ENCODE measurements around the gene IDUA. TPM values are rescaled to one million over a fixed set of nuclear protein-coding genes. Genes with fewer than 3 reads are reported as not detected.

Gene IDUA
- total RNA-seq, 3 donors from 2014 or later (not counting 1 experiment from before 2014, with no cell fraction given) = 38.7 to 43.6 (median 43.0) TPM

- peaks cover 3% of the 10 kb centered on the region for H3K27me3 ChIP-seq (ENCODE audit: control insufficient read depth, insufficient read depth, low read length)
- no peak overlapping the region for H3K27ac ChIP-seq (ENCODE audit: low read length)
- no peak overlapping the region for H3K4me3 ChIP-seq (ENCODE audit: low read length)
- intact Hi-C loops (cut with micrococcal nuclease) = no loop called here
- no peaks in the 10 kb centered on the region for H3K36me3 ChIP-seq (ENCODE audit: control insufficient read depth, insufficient read depth, low read length)
- Mint-ChIP-seq H3K27ac (no peak overlapping the region), H3K36me3 (no peaks in the 10 kb centered on the region), H3K9me3 (no peaks in the 10 kb centered on the region), H3K4me3 (no peak overlapping the region), H3K4me1 (peaks cover 0 to 4% of the 10 kb centered on the region in 2 donors), H3K27me3 (ENCODE audit: low read depth in 2 of 2) (peaks cover 6 to 9% of the 10 kb centered on the region in 2 donors)
- H3K9me3 ChIP-seq (ENCODE audit: control insufficient read depth, insufficient read depth, low read length) = no peaks in the 10 kb centered on the region
- ATAC-seq (no peak), DNase-seq (no peak)
- 89% methylated on average over 21 of the region's 21 CpGs for WGBS (ENCODE audit: insufficient coverage)
- TF ChIP-seq, protein P1, sequence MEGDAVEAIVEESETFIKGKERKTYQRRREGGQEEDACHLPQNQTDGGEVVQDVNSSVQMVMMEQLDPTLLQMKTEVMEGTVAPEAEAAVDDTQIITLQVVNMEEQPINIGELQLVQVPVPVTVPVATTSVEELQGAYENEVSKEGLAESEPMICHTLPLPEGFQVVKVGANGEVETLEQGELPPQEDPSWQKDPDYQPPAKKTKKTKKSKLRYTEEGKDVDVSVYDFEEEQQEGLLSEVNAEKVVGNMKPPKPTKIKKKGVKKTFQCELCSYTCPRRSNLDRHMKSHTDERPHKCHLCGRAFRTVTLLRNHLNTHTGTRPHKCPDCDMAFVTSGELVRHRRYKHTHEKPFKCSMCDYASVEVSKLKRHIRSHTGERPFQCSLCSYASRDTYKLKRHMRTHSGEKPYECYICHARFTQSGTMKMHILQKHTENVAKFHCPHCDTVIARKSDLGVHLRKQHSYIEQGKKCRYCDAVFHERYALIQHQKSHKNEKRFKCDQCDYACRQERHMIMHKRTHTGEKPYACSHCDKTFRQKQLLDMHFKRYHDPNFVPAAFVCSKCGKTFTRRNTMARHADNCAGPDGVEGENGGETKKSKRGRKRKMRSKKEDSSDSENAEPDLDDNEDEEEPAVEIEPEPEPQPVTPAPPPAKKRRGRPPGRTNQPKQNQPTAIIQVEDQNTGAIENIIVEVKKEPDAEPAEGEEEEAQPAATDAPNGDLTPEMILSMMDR (IDR thresholded peaks at IDR 0.05) = no peak
- H3K4me1 ChIP-seq (ENCODE audit: control insufficient read depth, insufficient read depth, low read length) = no peaks in the 10 kb centered on the region
Measured at GRCh38 chr4:1040344-1041146, 53.7 kb downstream of the IDUA start.

DNA sequence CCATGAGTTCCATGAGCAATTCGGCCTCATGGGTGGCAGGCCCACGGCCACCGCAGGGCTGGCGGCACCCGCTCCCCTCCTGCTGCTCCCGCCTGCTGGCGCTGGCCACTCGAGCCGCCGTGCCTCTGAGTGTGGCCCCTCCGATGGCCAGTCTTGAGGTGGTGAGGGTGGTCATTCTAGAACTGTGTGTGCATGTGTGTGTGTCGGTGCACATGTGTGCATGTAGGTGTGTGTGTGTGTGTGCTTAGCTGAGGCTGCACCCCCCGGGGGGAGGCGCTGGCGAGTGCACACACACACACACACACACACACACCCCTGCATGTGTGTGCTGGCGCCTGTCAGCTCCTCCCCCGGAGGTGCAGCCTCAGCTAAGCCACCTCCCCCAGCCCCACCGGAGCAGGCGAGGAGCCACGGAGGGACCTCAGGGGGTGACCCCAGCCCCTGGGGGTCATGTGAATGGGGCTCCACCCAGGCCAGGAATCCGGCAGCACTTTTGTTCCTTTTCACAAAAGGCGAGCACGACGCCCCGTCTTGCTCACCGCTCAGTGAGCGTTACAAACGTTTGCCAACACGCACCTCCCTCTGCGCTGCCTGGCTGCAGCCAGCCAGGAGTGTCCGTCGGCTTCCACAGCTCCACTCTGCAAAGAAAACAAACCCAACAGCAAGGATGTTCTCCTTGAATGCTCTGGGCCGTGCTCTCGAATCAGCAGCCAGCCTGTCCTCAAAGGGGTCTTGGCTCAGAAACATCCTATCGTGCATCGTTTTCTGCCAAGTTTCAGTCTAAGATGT lies 54.5 kb downstream of the IDUA start:
- H3K4me3 Mint-ChIP-seq = no peak overlapping the region
- Histone ChIP-seq H3K36me3 (ENCODE audit: control insufficient read depth, insufficient read depth, low read length) (no peaks in the 10 kb centered on the region), H3K9me3 (ENCODE audit: control insufficient read depth, insufficient read depth, low read length) (no peaks in the 10 kb centered on the region), H3K27ac (ENCODE audit: low read length) (no peak overlapping the region), H3K4me3 (ENCODE audit: low read length) (no peak overlapping the region), H3K27me3 (ENCODE audit: control insufficient read depth, insufficient read depth, low read length) (peaks cover 4% of the 10 kb centered on the region), H3K4me1 (ENCODE audit: control insufficient read depth, insufficient read depth, low read length) (no peaks in the 10 kb centered on the region)
- DNase-seq (no peak), ATAC-seq (no peak)
- TF ChIP-seq, protein P1 (IDR thresholded peaks at IDR 0.05) = no peak
- WGBS (ENCODE audit: insufficient coverage) = 74% methylated on average over 33 of the region's 36 CpGs
- no peaks in the 10 kb centered on the region for H3K9me3 Mint-ChIP-seq
- H3K4me1 Mint-ChIP-seq = peaks cover 0 to 4% of the 10 kb centered on the region in 2 donors
- H3K27me3 Mint-ChIP-seq (ENCODE audit: low read depth in 2 of 2) = peaks cover 8 to 10% of the 10 kb centered on the region in 2 donors
- no peak overlapping the region for H3K27ac Mint-ChIP-seq
- H3K36me3 Mint-ChIP-seq = no peaks in the 10 kb centered on the region
- intact Hi-C loops (cut with micrococcal nuclease) = no loop called here

DNA sequence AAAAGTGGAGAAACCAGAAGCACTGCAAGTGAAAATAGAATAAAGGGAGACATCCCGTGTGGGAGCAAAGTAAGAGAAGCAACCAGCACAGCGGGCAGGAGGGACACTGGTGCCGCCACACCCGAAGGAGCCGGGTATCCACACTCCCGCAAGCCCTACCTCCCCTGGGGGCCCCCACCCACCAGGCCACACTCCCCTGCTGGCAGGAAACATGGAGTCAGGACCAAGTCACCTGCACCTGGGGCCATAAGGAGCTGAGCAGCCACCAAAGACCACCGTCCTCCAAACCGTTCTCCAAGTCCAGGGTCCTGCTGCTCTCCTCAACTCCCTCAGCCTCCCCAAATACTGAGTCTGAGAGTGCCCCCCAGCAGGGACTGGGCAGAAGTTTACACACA lies 55.1 kb downstream of the IDUA start:
- intact Hi-C loops (cut with micrococcal nuclease) = no loop called here
- no peaks in the 10 kb centered on the region for H3K9me3 ChIP-seq (ENCODE audit: control insufficient read depth, insufficient read depth, low read length)
- ATAC-seq = no peak
- Mint-ChIP-seq H3K27ac (no peak overlapping the region), H3K36me3 (no peaks in the 10 kb centered on the region), H3K27me3 (ENCODE audit: low read depth in 2 of 2) (peaks cover 11 to 13% of the 10 kb centered on the region in 2 donors), H3K9me3 (no peaks in the 10 kb centered on the region), H3K4me1 (peaks cover 0 to 4% of the 10 kb centered on the region in 2 donors), H3K4me3 (no peak overlapping the region)
- H3K27ac ChIP-seq (ENCODE audit: low read length) = no peak overlapping the region
- H3K4me1 ChIP-seq (ENCODE audit: control insufficient read depth, insufficient read depth, low read length) = no peaks in the 10 kb centered on the region
- WGBS (ENCODE audit: insufficient coverage) = 80% methylated on average over 8 of the region's 8 CpGs
- H3K4me3 ChIP-seq (ENCODE audit: low read length) = no peak overlapping the region
- TF ChIP-seq, protein P1 (IDR thresholded peaks at IDR 0.05) = no peak
- no peak for DNase-seq
- peaks cover 6% of the 10 kb centered on the region for H3K27me3 ChIP-seq (ENCODE audit: control insufficient read depth, insufficient read depth, low read length)
- H3K36me3 ChIP-seq (ENCODE audit: control insufficient read depth, insufficient read depth, low read length) = no peaks in the 10 kb centered on the region
